PFSK-1 (cell line): ENCODE measurements around the gene SLIRP.

Source experiments
- POLR2AphosphoS5 ChIP-seq: IDR thresholded peaks from 2 replicates; pipeline ENCODE4 v1.6.1; 2012; ENCODE audit warnings: low read depth, mild to moderate bottlenecking, control low read depth, low read length, moderate library complexity
- SIN3A ChIP-seq: IDR thresholded peaks from 2 replicates; pipeline ENCODE4 v1.6.1; 2012; ENCODE audit warnings: mild to moderate bottlenecking, low read length, moderate library complexity, borderline replicate concordance; ENCODE audit not compliant: insufficient read depth
- TAF1 ChIP-seq: IDR thresholded peaks from 2 replicates; pipeline ENCODE4 v1.6.1; 2012; ENCODE audit warnings: low read length, control low read depth, borderline replicate concordance; ENCODE audit not compliant: insufficient read depth

- TF ChIP-seq POLR2AphosphoS5 (no peak), TAF1 (no peak), SIN3A (no peak)
Observed at GRCh38 chr14:77667331-77667730, 40.6 kb upstream of the SLIRP start.
